HepG2 (cell line): ENCODE measurements around the gene OGFR.

Source experiments
- FOXA1 ChIP-seq, 2 experiments: fragments of 450-650 bp in 1 of 2; sonication (generic) in 1 of 2; formaldehyde crosslinking in 1 of 2; IDR thresholded peaks; 2 replicates each; pipeline versions ENCODE4 v1.4.0 to v1.6.1; 2016 to 2020; ENCODE audit warnings: missing genetic modification reagents in 1 of 2
- HMGXB3 ChIP-seq: sonication (generic); formaldehyde crosslinking; IDR thresholded peaks from 2 replicates; pipeline ENCODE4 v1.4.0; 2020; ENCODE audit warnings: missing genetic modification reagents, borderline replicate concordance
- MBD4 ChIP-seq: IDR thresholded peaks from 2 replicates; pipeline ENCODE4 v1.6.1; 2012; ENCODE audit warnings: low read length, inconsistent platforms, borderline replicate concordance
- NCOA1 ChIP-seq: sonication (generic); formaldehyde crosslinking; IDR thresholded peaks from 2 replicates; pipeline ENCODE4 v1.9.0; 2021; ENCODE audit warnings: missing genetic modification reagents
- ZNF749 ChIP-seq: sonication (generic); formaldehyde crosslinking; IDR thresholded peaks from 2 replicates; pipeline ENCODE4 v1.8.0; 2022; ENCODE audit warnings: mild to moderate bottlenecking, missing genetic modification reagents, moderate library complexity, borderline replicate concordance
- TF ChIP-seq, protein P1 (sequence below): sonication (generic); formaldehyde crosslinking; IDR thresholded peaks from 2 replicates; pipeline ENCODE4 v1.5.0; 2020; ENCODE audit warnings: mild to moderate bottlenecking, missing genetic modification reagents, moderate library complexity

DNA sequence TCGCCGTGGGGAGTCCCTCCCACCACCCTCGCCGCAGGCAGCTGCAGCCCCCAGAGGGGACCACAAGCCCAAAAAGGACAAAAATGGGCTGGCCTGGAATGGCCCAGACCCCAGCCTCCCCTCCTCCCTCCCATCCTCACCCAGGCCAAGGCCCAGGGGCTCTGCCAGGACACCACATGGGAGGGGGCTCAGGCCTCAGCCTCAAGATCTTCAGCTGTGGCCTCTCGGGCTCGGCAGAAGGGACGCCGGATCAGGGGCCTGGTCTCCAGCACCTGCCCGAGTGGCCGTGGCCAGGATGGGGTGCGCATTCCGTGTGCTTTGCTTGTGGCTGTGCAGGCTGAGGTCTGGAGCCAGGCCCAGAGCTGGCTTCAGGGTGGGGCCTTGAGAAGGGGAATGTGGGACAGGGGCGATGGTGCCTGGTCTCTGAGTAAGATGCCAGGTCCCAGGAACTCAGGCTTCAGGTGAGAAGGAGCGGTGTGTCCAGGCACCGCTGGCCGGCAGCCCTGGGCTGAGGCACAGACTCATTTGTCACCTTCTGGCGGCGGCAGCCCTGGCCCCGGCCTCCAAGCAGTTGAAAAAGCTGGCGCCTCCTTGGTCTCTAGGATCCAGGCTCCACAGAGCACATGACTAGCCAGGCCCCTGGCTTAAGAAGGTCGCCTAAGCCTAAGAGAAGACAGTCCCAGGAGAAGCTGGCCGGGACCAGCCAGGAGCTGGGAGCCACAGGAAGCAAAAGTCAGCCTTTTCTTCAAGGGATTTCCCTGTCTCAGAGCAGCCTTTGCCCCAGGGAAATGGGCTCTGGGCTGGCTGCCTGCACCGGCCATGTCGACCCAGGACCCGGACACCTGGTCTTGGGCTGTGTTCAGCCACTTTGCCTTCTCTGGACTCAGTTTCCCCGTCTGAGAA lies 43.5 kb upstream of the OGFR start:
- TF ChIP-seq MBD4 (no peak), NCOA1 (CRISPR knock-in tag) (no peak), HMGXB3 (CRISPR knock-in tag) (no peak), FOXA1 (IDR thresholded peaks at IDR 0.05) (no peak), FOXA1 (CRISPR knock-in tag; IDR thresholded peaks at IDR 0.05) (no peak), ZNF749 (CRISPR knock-in tag) (no peak)
- TF ChIP-seq, protein P1, sequence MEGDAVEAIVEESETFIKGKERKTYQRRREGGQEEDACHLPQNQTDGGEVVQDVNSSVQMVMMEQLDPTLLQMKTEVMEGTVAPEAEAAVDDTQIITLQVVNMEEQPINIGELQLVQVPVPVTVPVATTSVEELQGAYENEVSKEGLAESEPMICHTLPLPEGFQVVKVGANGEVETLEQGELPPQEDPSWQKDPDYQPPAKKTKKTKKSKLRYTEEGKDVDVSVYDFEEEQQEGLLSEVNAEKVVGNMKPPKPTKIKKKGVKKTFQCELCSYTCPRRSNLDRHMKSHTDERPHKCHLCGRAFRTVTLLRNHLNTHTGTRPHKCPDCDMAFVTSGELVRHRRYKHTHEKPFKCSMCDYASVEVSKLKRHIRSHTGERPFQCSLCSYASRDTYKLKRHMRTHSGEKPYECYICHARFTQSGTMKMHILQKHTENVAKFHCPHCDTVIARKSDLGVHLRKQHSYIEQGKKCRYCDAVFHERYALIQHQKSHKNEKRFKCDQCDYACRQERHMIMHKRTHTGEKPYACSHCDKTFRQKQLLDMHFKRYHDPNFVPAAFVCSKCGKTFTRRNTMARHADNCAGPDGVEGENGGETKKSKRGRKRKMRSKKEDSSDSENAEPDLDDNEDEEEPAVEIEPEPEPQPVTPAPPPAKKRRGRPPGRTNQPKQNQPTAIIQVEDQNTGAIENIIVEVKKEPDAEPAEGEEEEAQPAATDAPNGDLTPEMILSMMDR (CRISPR knock-in tag), result no peak
